RCC 7860 (cell line): Measurements from ENCODE around the gene SYNDIG1.

Experiments
- DNase-seq: peaks from one replicate; pipeline ENCODE4 v3.0.0-alpha.2; 2015; ENCODE audit warnings: low spot score
- FAIRE-seq: peaks from 2 replicates; lab custom pipeline; 2012; peaks lifted over from hg19 to GRCh38; lab: Jason Lieb, UNC

SYNDIG1 gene

DNA sequence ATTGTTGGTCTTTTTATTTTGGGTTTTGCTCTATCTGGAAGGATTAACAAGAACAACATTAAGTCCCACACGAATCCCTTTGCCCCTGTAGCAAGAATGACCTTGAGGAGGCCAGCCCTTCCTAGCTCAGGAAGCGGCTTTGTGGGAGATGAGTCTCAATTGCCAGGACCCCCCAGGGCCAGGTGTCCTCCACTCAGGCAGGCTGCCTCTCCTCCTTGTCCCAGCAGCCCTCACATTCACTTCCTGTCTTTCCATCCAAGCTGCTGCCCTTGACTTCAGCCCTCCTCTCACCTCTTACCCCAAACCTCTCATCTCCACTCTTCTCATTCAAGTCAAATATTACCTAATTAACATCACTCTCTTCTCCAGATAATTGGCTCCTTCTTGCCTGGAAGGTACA is 22.6 kb upstream of the SYNDIG1 start:
- no peak for FAIRE-seq
- no peak for DNase-seq

- DNase-seq (no peak), FAIRE-seq (no peak)
These were observed 21.3 kb upstream of the SYNDIG1 start for GRCh38 chr20:24448170-24448569.

DNA sequence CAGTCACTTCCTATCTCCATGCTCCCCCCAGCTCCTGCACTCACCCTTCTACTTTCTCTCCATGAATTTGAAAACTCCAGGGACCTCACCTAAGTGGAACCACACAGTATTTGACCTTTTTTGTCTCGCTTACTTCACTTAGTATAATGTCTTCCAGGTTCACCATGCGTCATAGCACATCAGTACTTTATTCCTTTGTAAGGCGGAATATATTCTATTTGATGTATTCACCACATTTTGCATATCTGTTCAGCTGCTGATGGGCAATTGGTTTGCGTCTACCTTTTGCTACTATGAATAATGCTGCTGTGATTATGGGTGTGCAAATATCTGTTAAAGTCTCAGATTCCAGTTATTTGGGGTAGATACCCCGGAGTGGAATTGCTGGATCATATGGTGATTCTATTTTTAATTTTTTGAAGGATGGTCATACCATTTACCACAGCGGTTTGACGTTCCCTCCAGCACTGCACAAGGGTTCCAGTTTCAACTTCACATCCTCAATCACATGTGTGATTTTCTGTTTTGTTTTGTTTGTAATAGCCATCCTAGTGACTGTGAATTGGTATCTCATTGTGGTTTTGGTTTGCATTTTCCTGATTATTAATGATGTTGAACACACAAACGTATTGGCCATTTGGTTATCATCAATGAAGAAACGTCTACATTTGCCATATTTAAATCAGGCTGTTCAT is 20.3 kb upstream of the SYNDIG1 start:
- no peak for FAIRE-seq
- DNase-seq: no peak

DNA sequence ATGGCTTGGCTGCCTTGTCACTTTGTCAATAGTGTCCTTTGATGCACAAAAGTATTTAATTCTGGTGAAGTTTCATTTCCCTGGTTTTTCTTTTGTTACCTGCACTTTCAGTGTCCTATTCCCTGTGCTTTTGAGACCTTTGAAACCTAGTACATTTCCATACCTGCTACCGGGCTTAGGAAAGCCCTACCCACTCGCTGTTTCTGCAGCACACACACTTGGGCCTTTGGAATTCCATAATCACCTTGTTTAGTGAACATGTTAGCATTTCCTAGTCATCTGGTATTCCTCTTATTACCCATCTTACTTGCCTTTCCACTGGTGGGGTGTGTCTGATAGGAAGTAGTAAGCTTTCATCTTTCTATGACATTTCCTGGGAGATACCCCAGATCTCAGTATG is 19.3 kb upstream of the SYNDIG1 start:
- DNase-seq (no peak), FAIRE-seq (no peak)

DNA sequence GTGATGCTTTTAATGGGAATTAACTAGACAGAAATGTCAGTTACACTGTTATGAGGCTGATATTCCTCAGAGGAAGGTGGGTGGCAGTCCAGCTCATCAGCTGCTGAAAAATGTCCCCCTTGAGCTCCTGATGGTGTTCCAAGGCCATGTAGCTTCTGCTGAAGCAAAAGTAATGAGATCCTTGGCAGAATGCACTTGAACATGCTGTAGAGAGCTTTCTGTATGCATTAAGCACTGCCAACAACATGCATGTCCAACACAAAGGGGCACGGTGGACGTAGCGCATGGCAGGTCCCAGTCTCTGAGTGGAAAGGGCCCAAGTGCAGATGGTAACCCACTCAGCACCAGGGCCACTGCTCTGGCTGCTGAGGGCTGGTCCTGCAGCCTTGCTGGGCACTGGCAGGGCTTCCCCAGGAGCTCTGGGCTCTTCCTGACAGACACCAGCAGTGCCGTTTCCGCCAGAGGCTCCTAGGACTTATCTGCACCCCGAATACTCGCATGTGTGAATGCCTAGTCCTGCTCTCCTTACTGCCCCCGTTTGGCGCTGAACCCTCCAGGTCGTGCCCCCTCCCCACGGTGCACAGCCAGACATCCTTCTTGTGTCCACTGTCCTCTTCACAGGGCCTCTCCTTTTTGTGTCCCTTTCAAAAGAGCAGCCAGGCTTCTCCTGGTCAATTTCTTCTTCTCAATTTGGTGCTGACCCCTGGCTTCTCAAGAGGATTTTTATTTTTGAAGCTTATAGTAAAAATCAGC is 18.6 kb upstream of the SYNDIG1 start:
- FAIRE-seq (no peak), DNase-seq (no peak)

DNA sequence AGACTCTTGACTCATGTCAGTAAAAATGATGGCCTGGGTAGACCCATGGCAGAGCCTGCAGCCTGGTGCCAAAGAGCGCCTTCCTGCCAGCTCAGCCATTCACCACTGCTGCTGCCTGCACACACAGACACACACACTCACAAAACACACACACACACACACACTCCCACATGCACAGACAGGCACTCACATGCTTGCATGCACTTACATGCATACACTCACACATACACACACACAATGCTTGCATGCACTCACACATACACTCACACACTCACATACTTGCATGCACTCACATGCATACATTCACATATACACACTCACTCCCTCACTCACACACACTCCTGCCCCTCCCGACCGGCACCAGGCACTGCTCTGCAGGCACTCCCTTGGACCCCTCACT is 18.0 kb upstream of the SYNDIG1 start:
- no peak for FAIRE-seq
- DNase-seq: no peak

- FAIRE-seq (no peak), DNase-seq (no peak)
These were observed 17.4 kb upstream of the SYNDIG1 start for GRCh38 chr20:24452016-24452415.

- DNase-seq (no peak), FAIRE-seq (no peak)
These were observed 16.8 kb upstream of the SYNDIG1 start for GRCh38 chr20:24452498-24453127.

DNA sequence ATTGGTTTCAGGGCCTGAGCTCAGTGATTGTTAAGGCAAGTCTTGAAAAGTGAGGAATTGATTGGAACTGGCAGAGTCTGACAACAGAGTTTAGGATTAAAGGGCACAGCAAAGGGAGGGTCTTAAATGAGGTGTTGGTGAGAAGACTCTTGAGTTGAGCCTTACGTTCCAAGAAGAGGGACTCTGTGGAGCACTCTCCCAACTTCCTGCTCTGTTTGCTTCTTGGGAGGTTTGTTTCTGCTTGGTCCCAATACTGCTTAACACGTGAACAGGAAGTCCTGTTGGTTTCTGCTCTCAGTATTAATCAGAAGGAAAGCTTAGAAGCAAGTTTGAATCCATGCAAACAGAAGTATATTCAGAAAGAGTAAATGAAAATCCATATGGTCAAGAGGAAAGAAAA is 15.6 kb upstream of the SYNDIG1 start:
- no peak for FAIRE-seq
- DNase-seq: no peak

DNA sequence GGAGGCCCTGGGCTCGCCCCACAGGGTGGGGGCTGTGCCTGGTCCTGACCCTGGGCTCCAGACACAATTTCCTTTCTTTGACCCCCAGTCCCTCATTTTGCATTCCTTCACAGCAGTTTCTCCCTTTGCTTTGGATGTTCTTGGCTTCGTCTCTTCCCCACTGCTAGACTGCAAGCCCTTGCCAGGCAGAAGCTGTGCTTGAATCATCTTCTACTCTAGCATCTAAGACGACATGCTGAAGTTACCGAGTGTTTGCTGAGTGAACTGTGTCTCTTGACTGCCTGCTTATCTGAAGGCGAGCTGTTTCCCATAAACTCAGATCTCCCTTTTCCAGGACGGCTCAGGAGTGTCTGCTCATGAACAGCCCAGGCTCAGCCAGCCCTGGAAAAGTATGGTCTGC is 14.3 kb upstream of the SYNDIG1 start:
- DNase-seq: no peak
- no peak for FAIRE-seq

- FAIRE-seq: no peak
- no peak for DNase-seq
These were observed 13.0 kb upstream of the SYNDIG1 start for GRCh38 chr20:24456398-24456781.

- no peak for DNase-seq
- FAIRE-seq: no peak
These were observed 11.0 kb upstream of the SYNDIG1 start for GRCh38 chr20:24458436-24458835.

GRCh38 chr20:24459733-24460132 is 9.7 kb upstream of the SYNDIG1 start:
- FAIRE-seq (no peak), DNase-seq (no peak)

GRCh38 chr20:24460712-24461111 is 8.7 kb upstream of the SYNDIG1 start:
- DNase-seq (no peak), FAIRE-seq (no peak)

DNA sequence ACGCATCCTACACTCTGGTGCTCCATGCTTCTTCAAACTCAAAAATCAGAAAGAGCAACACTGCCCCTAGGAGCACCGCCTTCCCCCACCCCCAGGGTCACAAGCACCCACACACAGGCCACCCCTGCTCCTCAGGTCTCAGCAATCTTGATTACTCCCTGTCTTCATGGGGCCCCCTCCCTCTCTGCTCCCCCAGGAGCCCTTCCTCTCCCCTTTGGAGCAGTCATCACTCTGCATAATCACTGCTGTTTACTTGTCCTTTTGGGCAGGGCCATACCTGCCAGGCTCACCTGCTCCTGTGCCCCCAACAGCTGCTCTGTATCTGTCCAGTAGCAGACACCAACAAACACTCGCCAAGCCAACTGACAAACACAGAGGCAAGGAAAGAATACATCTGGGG is 7.6 kb upstream of the SYNDIG1 start:
- DNase-seq: no peak
- no peak for FAIRE-seq

- DNase-seq (no peak), FAIRE-seq (no peak)
These were observed 6.9 kb upstream of the SYNDIG1 start for GRCh38 chr20:24462460-24463010.

GRCh38 chr20:24465159-24465558 is 4.3 kb upstream of the SYNDIG1 start:
- FAIRE-seq: no peak
- DNase-seq: no peak

GRCh38 chr20:24465730-24466129 is 3.7 kb upstream of the SYNDIG1 start:
- FAIRE-seq (no peak), DNase-seq (no peak)

DNA sequence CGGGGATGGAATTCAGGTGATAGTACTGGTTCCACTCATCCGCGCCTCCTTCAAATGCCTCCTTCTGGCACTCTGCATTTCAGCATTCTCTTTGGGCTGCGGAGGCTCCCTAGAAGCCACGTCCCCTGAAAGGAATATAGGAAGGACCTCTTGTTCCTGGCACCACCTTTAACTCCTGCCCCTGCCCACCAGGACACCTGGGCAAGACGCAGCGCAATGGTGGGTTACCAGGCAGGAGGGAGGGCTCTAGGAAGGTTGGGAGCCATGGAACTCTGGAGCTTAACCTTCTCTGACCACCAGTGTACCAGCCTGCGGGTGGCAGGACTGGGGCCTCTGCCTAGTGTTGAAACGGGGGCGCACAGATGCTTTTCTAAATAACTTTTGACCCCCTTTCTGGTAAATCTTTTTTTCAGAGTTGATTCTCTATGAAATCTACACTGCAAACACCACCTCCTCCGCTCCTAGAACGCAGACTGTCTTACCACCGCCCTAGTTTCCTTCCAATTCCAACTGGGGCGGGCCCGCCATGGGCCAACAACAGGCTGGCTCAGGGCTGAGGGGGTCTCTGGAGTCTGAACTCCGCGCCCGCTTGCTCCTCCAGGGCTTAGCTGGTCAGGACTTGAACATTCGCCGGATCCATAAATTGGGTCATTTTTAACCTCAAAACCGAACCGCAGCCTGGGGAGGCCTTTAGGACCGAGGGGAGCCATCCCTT is 871 bp upstream of the SYNDIG1 start:
- no peak for FAIRE-seq
- DNase-seq: no peak

- no peak for DNase-seq
These were observed 691 bp downstream of the SYNDIG1 start for GRCh38 chr20:24469894-24470745.

More at GRCh38 chr20:24469894-24470745, 691 bp downstream of the SYNDIG1 start:
- FAIRE-seq: no peak
